HG03520 (cell line): Measurements from ENCODE around the gene CKAP2L.
A peak's percentile ranks its signal among the peaks of the same experiment; 100 is the strongest.
"Not testable (repeated sequence)": the region's sequence is repeated elsewhere in the genome, so short reads cannot be mapped to it uniquely, and the experiment has no call there.

ENCODE experiments used
- ATAC-seq: cut with Tn5 transposase; IDR thresholded peaks from one replicate; pipeline ENCODE4 v1.9.1; 2021; ENCODE audit warnings: mild to moderate bottlenecking, moderate library complexity; ENCODE audit not compliant: unreplicated experiment

CKAP2L gene

GRCh38 chr2:112726487-112727190 lies 37.8 kb downstream of the CKAP2L start:
- ATAC-seq, result peak; percentile 64

- peak; percentile 56 for ATAC-seq
Measured at GRCh38 chr2:112725545-112726457, 38.6 kb downstream of the CKAP2L start.

GRCh38 chr2:112724591-112725525 lies 39.6 kb downstream of the CKAP2L start:
- no peak for ATAC-seq

DNA sequence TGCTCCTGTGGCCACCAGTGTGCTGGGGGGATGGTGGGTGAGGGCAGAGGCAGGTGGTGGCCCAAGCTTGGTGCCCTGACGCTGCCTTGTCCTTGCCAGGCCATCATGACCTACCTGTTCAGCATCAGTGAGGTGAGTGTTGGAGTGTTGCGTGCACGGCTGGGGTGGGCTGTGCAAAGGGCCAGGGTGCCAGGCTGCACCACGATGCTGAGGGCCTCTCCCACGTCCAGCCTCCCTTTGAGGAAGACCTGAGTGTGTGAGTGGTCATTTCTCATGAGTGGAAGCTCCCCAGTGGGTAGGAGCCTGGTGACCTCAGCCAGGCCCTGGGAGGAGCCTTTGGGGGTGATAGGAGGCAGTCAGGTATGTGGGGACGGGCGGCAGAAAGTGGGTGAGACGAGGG lies 40.4 kb downstream of the CKAP2L start:
- no peak for ATAC-seq

DNA sequence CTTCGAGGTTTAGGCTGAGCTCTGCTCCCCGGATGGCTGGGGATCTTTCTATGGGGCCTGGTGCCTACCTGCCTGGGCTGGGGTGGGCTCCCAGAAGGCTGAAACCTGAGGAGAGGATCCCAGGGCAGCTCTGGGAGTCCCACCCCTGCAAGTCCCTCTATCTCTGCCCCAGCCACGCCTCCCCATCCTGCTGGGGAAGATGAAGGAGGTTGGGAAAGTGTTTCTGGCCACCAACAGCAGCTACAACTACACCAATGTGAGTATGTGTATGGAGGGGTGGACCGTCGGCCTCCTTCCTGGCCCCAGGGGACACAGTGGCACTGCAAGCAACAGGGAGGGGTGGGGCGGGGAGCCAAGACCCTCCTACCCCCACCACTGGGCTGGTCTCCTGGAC lies 40.9 kb downstream of the CKAP2L start:
- no peak for ATAC-seq

DNA sequence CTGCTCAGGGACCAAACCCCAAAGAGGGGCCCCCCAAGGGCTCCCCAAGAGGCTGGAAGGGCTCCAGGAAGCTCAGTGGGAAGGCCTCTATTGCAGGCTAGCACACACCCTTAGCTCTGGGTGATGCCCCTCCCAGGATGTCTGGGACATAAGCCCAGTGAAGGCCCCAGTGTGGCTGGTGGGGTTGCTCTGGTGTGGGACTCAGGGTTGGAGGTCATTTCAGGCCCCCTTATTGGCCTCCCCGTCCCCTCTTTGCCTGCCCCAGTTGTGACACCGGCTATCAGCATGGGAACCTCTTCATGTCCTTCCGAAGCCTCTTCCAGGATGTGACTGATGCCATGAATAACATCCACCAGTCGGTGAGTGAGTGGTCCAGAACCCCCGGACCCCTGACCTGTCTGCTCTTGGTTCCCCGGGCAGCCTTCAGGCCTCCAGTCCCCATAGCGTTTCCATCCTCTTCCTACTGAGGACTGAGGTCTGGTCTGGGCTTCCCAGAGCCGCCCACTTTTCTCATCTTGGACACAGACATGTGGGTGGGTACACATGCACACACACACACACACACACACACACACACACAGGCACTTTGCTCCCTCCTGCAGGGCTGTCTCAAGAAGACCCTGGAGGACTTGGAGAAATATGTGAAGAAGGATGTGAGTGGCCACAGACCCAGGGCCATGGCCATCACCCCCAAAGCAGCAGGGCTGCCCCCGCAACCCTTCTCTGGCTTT lies 41.4 kb downstream of the CKAP2L start:
- ATAC-seq, result no peak

- no peak for ATAC-seq
Measured at GRCh38 chr2:112721819-112722522, 42.4 kb downstream of the CKAP2L start.

GRCh38 chr2:112720785-112721184 lies 43.6 kb downstream of the CKAP2L start, which contains the start of gene NT5DC4:
TSS of gene NT5DC4 (plus strand) at chr2:112721020. CDS start at chr2:112721080, 60 bp downstream.
- no peak for ATAC-seq

DNA sequence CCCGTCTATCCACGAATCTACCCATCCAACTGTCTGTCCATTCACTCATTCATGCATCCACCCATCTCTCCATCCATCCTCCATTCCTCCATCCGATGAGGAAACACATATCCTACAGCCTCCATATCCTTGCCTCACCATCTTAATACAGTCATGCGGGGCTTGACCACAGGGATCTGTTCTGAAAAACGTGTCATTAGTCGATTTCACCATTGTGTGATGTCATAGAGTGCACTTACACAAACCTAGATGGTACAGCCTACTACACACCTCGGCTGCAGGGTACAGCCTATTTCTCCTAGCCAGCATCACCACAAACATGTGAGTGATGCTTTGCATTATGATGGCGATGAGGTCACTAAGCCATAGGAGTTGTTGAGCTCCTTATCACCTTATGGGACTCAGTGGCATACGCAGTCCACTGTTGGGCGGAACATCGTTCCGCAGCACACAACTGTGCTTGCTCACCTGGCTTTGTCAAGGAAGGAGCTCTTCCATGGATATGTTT lies 45.5 kb downstream of the CKAP2L start:
- ATAC-seq, result no peak

DNA sequence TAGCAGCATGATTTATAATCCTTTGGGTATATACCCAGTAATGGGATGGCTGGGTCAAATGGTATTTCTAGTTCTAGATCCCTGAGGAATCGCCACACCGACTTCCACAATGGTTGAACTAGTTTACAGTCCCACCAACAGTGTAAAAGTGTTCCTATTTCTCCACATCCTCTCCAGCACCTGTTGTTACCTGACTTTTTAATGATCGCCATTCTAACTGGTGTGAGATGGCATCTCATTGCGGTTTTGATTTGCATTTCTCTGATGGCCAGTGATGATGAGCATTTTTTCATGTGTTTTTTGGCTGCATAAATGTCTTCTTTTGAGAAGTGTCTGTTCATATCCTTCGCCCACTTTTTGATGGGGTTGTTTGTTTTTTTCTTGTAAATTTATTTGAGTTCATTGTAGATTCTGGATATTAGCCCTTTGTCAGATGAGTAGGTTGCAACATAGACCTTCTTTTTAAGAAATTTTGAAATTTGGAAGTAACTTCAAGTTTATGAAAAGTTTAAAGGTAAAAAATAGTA lies 47.5 kb downstream of the CKAP2L start:
- not testable (repeated sequence) for ATAC-seq

- not testable (repeated sequence) for ATAC-seq
Measured at GRCh38 chr2:112716094-112716493, 48.3 kb downstream of the CKAP2L start.

DNA sequence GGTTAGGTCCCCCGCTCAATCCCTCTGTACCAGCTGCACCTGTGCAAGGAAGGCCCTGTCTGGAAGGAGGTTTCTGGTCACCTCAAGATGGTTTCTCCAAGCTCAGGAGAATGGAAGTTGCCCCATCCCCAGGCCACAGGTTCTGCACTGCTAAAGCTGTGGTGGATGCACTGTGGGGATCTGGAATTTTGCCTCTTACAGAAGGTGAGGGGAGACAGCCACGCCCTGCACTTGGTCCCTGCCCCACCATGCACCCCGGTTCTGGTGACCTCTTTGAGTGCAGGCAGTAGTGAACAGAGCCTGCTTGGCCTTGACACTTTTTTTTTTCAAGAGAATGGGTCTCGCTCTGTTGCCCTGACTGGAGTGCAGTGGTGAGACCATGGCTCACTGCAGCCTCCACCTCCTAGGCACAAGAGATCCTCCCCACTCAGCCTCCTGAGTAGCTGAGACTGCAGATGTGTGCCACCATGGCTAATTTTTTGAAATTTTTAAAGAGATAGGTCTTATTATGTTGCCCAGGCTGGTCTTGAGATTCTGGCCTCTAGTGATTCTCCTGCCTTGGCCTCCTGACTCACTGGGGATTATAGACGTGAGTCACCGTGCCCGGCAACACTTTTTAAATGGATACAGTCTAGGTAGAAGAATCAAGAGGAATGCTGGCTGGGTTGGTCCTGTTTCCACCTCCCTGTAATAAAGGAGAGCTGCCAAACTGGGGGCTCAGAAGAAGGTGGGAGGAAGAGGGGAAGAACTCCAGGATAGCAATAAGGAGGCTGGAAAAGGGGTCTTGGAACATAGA lies 49.4 kb downstream of the CKAP2L start:
- no peak for ATAC-seq

DNA sequence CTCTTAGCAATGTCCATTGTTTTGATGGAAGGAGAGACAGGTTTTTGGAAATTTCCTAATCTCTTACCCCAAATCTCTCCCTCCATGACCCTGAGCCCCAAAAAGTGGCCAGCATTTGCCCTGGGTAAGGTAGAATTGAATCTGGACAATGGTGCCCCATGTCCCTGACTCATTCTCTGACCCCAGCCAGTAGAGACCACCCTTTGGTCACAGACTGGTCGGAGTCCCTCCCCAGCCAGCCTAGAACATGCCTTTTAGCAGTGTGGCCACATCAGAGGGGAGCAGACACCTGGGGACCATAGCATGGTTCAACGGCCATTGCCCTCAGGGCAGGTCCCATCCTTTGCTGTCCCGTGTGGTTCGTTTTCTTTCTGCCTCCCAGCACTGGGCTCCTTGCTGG lies 50.1 kb downstream of the CKAP2L start:
- ATAC-seq, result no peak

DNA sequence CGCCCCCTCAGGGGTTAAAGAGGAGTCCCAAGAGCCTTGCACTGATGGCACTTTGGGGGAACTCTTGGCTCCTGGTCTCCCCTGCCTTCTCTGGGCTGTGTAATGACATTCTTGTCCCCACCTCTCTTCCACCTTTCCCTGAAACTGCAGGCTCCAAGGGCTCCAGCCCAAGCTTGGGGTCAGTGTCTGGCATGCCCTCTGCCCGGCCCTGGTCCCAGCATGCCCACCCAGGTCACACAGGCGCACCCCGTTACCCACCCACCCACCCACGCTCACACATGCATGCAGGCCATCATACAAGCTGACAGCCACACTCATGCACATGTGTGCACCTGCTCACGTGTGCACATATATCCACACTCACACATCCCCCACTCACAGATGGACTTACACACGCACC lies 50.5 kb downstream of the CKAP2L start:
- no peak for ATAC-seq

GRCh38 chr2:112713585-112713925 lies 50.9 kb downstream of the CKAP2L start:
- no peak for ATAC-seq

GRCh38 chr2:112712903-112713584 lies 51.4 kb downstream of the CKAP2L start:
- no peak for ATAC-seq

- no peak for ATAC-seq
Measured at GRCh38 chr2:112712465-112712864, 51.9 kb downstream of the CKAP2L start.
